ENCODE results near the gene RBMX. TPM values are rescaled to one million over a fixed set of nuclear protein-coding genes. Genes with fewer than 3 reads are reported as not detected.

RBMX gene
- total and polyA plus RNA-seq, 2 of the 13 experiments (the other 11 are each of a cell fraction or from before 2014, with no cell fraction given) = 114 to 254 TPM

- H3K4me3 ChIP-seq (replicated peaks in 1 of 3; ENCODE audit: insufficient read depth in 1 of 3, low read depth in 2 of 3, low read length in 3 of 3) = peak overlapping the region; percentile 79 to 92 (median 87); a peak in 5 of 6 replicates
- no peaks in the 10 kb centered on the region for H3K9me3 ChIP-seq (ENCODE audit: low read length)
- H3K27ac ChIP-seq (ENCODE audit: extremely low read length, insufficient read depth, low read length) = peak overlapping the region; percentile 89
- DNase-seq (ENCODE audit: low spot score) (no peak), ATAC-seq (no peak), FAIRE-seq (no peak)
- H3K4me1 ChIP-seq (ENCODE audit: insufficient read depth, low read length) = peaks cover 21% of the 10 kb centered on the region
- peaks cover 2% of the 10 kb centered on the region; the same call in 1 of the 2 replicates for H4K20me1 ChIP-seq (ENCODE audit: insufficient read depth, low read length)
- H3K27me3 ChIP-seq (ENCODE audit: control insufficient read depth in 1 of 2, insufficient read depth in 2 of 2, low read length in 2 of 2) = no peaks in the 10 kb centered on the region; a peak in 1 of 5 replicates
- H3K9ac ChIP-seq (ENCODE audit: insufficient read depth, low read depth, low read length) = peak overlapping the region; percentile 86
- H3K79me2 ChIP-seq (ENCODE audit: insufficient read depth, low read length) = peaks cover 28% of the 10 kb centered on the region
- BruUV-seq (replicated peaks) = no TSS peak
- intact Hi-C loops (cut with micrococcal nuclease; ENCODE audit: unreplicated experiment) (no loop called here), in situ Hi-C loops (cut with HindIII; ENCODE audit: extremely low pct_ligation_motif_present, low pct_unique_long_range_greater_than_20kb) (no loop called here)
- ChIA-PET CTCF (ENCODE audit: low intra/inter-chr PET ratio, low total read pairs) (no interaction called here), POLR2A (interaction anchor here (1.4 to 1.8 kb wide), 2 partner anchors 12 to 30 kb away, joined by 7 read pairs; no protein-coding TSS in a partner anchor)
- peaks cover 3 to 12% of the 10 kb centered on the region in 2 experiments; a peak in 4 of 5 replicates for H3K36me3 ChIP-seq (replicated peaks in 1 of 2; ENCODE audit: control insufficient read depth in 1 of 2, insufficient read depth in 2 of 2, low read length in 2 of 2)
- WGBS (ENCODE audit: low lambda C conversion rate) = 3% methylated on average over 10 of the region's 10 CpGs
- H3K4me2 ChIP-seq (ENCODE audit: low read depth, low read length) = peak overlapping the region; percentile 61
- TF ChIP-seq ZFP36L1 (CRISPR knock-in tag; IDR thresholded peaks at IDR 0.05) = no peak
- TF ChIP-seq RBFOX2 (IDR thresholded peaks at IDR 0.05; ENCODE audit: low read depth, low read length) = 0 out of 2 replicates have a peak, but pooled peaks have one; percentile 38
- no peak overlapping the region for H2AFZ ChIP-seq (ENCODE audit: low read length)
These were observed 1.4 kb downstream of the RBMX start for GRCh38 chrX:136879001-136879687.

GRCh38 chrX:136878423-136878822, 2.1 kb downstream of the RBMX start:
- FAIRE-seq = no peak
- peaks cover 3 to 12% of the 10 kb centered on the region in 2 experiments; a peak in 4 of 5 replicates for H3K36me3 ChIP-seq (replicated peaks in 1 of 2; ENCODE audit: control insufficient read depth in 1 of 2, insufficient read depth in 2 of 2, low read length in 2 of 2)
- ATAC-seq = no peak
- CTCF ChIA-PET (ENCODE audit: low intra/inter-chr PET ratio, low total read pairs) = no interaction called here
- H3K79me2 ChIP-seq (ENCODE audit: insufficient read depth, low read length) = peaks cover 28% of the 10 kb centered on the region
- no TSS peak for BruUV-seq (replicated peaks)
- H3K9ac ChIP-seq (ENCODE audit: insufficient read depth, low read depth, low read length) = no peak overlapping the region
- no peaks in the 10 kb centered on the region for H3K9me3 ChIP-seq (ENCODE audit: low read length)
- H3K27ac ChIP-seq (ENCODE audit: extremely low read length, insufficient read depth, low read length) = no peak overlapping the region
- H2AFZ ChIP-seq (ENCODE audit: low read length) = no peak overlapping the region
- DNase-seq (ENCODE audit: low spot score) = no peak
- in situ Hi-C loops (cut with HindIII; ENCODE audit: extremely low pct_ligation_motif_present, low pct_unique_long_range_greater_than_20kb) = no loop called here
- no peaks in the 10 kb centered on the region; a peak in 1 of 5 replicates for H3K27me3 ChIP-seq (ENCODE audit: control insufficient read depth in 1 of 2, insufficient read depth in 2 of 2, low read length in 2 of 2)
- POLR2A ChIA-PET = interaction anchor here (1.4 kb wide), 1 partner anchor 12 kb away, joined by 7 read pairs; no protein-coding TSS in a partner anchor
- H3K4me2 ChIP-seq (ENCODE audit: low read depth, low read length) = peak overlapping the region; percentile 61
- H3K4me3 ChIP-seq (replicated peaks in 1 of 3; ENCODE audit: insufficient read depth in 1 of 3, low read depth in 2 of 3, low read length in 3 of 3) = peak overlapping the region; percentile 79 to 92 (median 87); a peak in 4 of 6 replicates
- H4K20me1 ChIP-seq (ENCODE audit: insufficient read depth, low read length) = peaks cover 2% of the 10 kb centered on the region; the same call in 1 of the 2 replicates
- peaks cover 21% of the 10 kb centered on the region for H3K4me1 ChIP-seq (ENCODE audit: insufficient read depth, low read length)
- intact Hi-C loops (cut with micrococcal nuclease; ENCODE audit: unreplicated experiment) = no loop called here
- WGBS (ENCODE audit: low lambda C conversion rate) = 83% methylated on average over 4 of the region's 11 CpGs
- TF ChIP-seq POLR2AphosphoS5 (IDR thresholded peaks at IDR 0.05; ENCODE audit: low read depth, low read length) (no peak), ATF2 (CRISPR knock-in tag; IDR thresholded peaks at IDR 0.05) (no peak), MLX (CRISPR knock-in tag; IDR thresholded peaks at IDR 0.05) (no peak), SP2 (CRISPR knock-in tag; IDR thresholded peaks at IDR 0.05) (no peak), ZNF660 (CRISPR knock-in tag; IDR thresholded peaks at IDR 0.05; ENCODE audit: borderline replicate concordance, low read depth) (no peak), CERS6 (CRISPR knock-in tag; IDR thresholded peaks at IDR 0.05) (no peak), ISX (CRISPR knock-in tag; conservative IDR thresholded peaks at IDR 0.05) (no peak), KDM4B (CRISPR knock-in tag; IDR thresholded peaks at IDR 0.05) (no peak), ZSCAN30 (CRISPR knock-in tag; IDR thresholded peaks at IDR 0.05) (no peak)

Measured in HepG2 (cell line).